Activated CD4-positive, CD25-positive, alpha-beta regulatory T cell treated with anti-CD3 and anti-CD28 coated beads, Interleukin-2, amount 50 U/mL, for 16 hours (primary cell): Measurements from ENCODE around the gene UGT2B17.
"Not testable (repeated sequence)": the region's sequence is repeated elsewhere in the genome, so short reads cannot be mapped to it uniquely, and the experiment has no call there.

Experiments used
- DNase-seq: peaks from one replicate; pipeline ENCODE4 v3.0.0-alpha.2; 2020; ENCODE audit warnings: low read depth, low spot score

UGT2B17 gene

GRCh38 chr4:68576272-68577125, at the start of gene UGT2B17:
Gene UGT2B17, minus strand, starts transcription at chr4:68576322. Its CDS starts 7,838 bp downstream, at chr4:68568484.
- DNase-seq, result no peak

GRCh38 chr4:68622731-68623130, 46.6 kb upstream of the UGT2B17 start:
- DNase-seq, result not testable (repeated sequence)

GRCh38 chr4:68617003-68617698, 41.0 kb upstream of the UGT2B17 start:
- DNase-seq, result no peak

GRCh38 chr4:68615699-68616422, 39.7 kb upstream of the UGT2B17 start:
- DNase-seq, result no peak

GRCh38 chr4:68613752-68614151, 37.6 kb upstream of the UGT2B17 start:
- no peak for DNase-seq

- no peak for DNase-seq
These were observed 30.1 kb upstream of the UGT2B17 start for GRCh38 chr4:68606240-68606639.

GRCh38 chr4:68599150-68599549, 23.0 kb upstream of the UGT2B17 start:
- DNase-seq, result no peak

GRCh38 chr4:68597482-68597881, 21.4 kb upstream of the UGT2B17 start:
- no peak for DNase-seq

GRCh38 chr4:68594678-68595077, 18.6 kb upstream of the UGT2B17 start:
- no peak for DNase-seq

GRCh38 chr4:68593112-68593511, 17.0 kb upstream of the UGT2B17 start:
- no peak for DNase-seq

GRCh38 chr4:68592673-68593072, 16.6 kb upstream of the UGT2B17 start:
- DNase-seq, result no peak

- no peak for DNase-seq
These were observed 15.1 kb upstream of the UGT2B17 start for GRCh38 chr4:68591204-68591603.

GRCh38 chr4:68589790-68590189, 13.7 kb upstream of the UGT2B17 start:
- no peak for DNase-seq

- no peak for DNase-seq
These were observed 6.2 kb upstream of the UGT2B17 start for GRCh38 chr4:68582339-68582717.

- DNase-seq, result no peak
These were observed 5.5 kb upstream of the UGT2B17 start for GRCh38 chr4:68581383-68582338.

GRCh38 chr4:68577590-68577989, 1.5 kb upstream of the UGT2B17 start:
- no peak for DNase-seq

- not testable (repeated sequence) for DNase-seq
These were observed 486 bp downstream of the UGT2B17 start for GRCh38 chr4:68575636-68576035.

- no peak for DNase-seq
These were observed 1.0 kb downstream of the UGT2B17 start for GRCh38 chr4:68575081-68575480.

- DNase-seq, result no peak
These were observed 3.4 kb downstream of the UGT2B17 start for GRCh38 chr4:68572653-68573170.

- DNase-seq, result no peak
These were observed 6.0 kb downstream of the UGT2B17 start for GRCh38 chr4:68570122-68570507.
